ENCODE results near the gene SOS2. TPM values are rescaled to one million over a fixed set of nuclear protein-coding genes. Genes with fewer than 3 reads are reported as not detected.

Gene SOS2
- total and polyA plus RNA-seq, 2 of the 4 experiments (the other 2 are of a cell fraction): 6.3 to 10.9 TPM

GRCh38 chr14:50121486-50121885, 109.9 kb downstream of the SOS2 start:
- in situ Hi-C loops (cut with MboI; ENCODE audit: low sequenced_read_pairs): no loop called here
- H4K91ac ChIP-seq (ENCODE audit: insufficient read depth, low read depth, low read length): no peak overlapping the region
- no peak overlapping the region for H2BK5ac ChIP-seq (ENCODE audit: low read depth, low read length, poor library complexity, severe bottlenecking)
- no TSS peak for BruUV-seq (replicated peaks)
- H3K4ac ChIP-seq (ENCODE audit: low read depth, low read length): no peak overlapping the region
- no peak overlapping the region for H3K56ac ChIP-seq (ENCODE audit: extremely low read depth, insufficient read depth, low read length)
- H2BK20ac ChIP-seq (ENCODE audit: low read depth, low read length): no peak overlapping the region
- H4K20me1 ChIP-seq (ENCODE audit: insufficient read depth, low read length): no peaks in the 10 kb centered on the region
- no peak overlapping the region for H3K23ac ChIP-seq (ENCODE audit: low read depth, low read length)
- no peak overlapping the region for H3K18ac ChIP-seq (ENCODE audit: low read depth, low read length)
- dilution Hi-C loops (cut with HindIII; ENCODE audit: low sequenced_read_pairs, unreplicated experiment): no loop called here
- ChIA-PET POLR2A (ENCODE audit: unreplicated experiment) (no interaction called here), CTCF (no interaction called here)
- H3K27me3 ChIP-seq (ENCODE audit: control insufficient read depth, insufficient read depth, low read length): no peaks in the 10 kb centered on the region
- H3K4me3 ChIP-seq (ENCODE audit: insufficient read depth, low read depth, low read length): no peak overlapping the region
- no peak overlapping the region for H3K14ac ChIP-seq (replicated peaks; ENCODE audit: low read depth, low read length)
- H2AK9ac ChIP-seq (replicated peaks; ENCODE audit: low read depth, low read length, poor library complexity): no peak overlapping the region
- ATAC-seq (ENCODE audit: low read depth) (no peak), DNase-seq (no peak)
- H3K9me1 ChIP-seq (ENCODE audit: insufficient read depth, low read length): peaks cover 2% of the 10 kb centered on the region; the same call in 1 of the 2 replicates
- no peak overlapping the region for H3K4me2 ChIP-seq (ENCODE audit: low read depth, low read length)
- 100% methylated on average over 1 of the region's 5 CpGs; no CpG with 5 or more reads in 1 of the 2 experiments for WGBS, 2 experiments (ENCODE audit: extremely low coverage in 2 of 2, insufficient read length in 1 of 2)
- no peak overlapping the region for H2AFZ ChIP-seq (replicated peaks; ENCODE audit: low read length, poor library complexity)
- H2AK5ac ChIP-seq (ENCODE audit: low read depth, low read length): no peak overlapping the region
- no peak overlapping the region for H2BK120ac ChIP-seq (ENCODE audit: low read depth, low read length)
- no peaks in the 10 kb centered on the region for H3K9me3 ChIP-seq (ENCODE audit: control insufficient read depth, insufficient read depth, low read length)
- H2BK15ac ChIP-seq (ENCODE audit: low read depth, low read length): no peak overlapping the region
- no peak overlapping the region for H4K5ac ChIP-seq (ENCODE audit: low read depth, low read length)
- peaks cover 12% of the 10 kb centered on the region for H3K36me3 ChIP-seq (ENCODE audit: control insufficient read depth, insufficient read depth, low read length)
- no peaks in the 10 kb centered on the region for H3K4me1 ChIP-seq (ENCODE audit: control insufficient read depth, insufficient read depth, low read length)
- no peaks in the 10 kb centered on the region; a peak in 2 of 4 replicates for H3K79me1 ChIP-seq (ENCODE audit: low read depth in 1 of 2, low read length in 2 of 2)
- intact Hi-C loops (cut with micrococcal nuclease): no loop called here
- H3K27ac ChIP-seq (ENCODE audit: insufficient read depth, low read length): no peak overlapping the region
- H4K8ac ChIP-seq (ENCODE audit: low read depth in 2 of 2, low read length in 2 of 2): no peak overlapping the region
- TF ChIP-seq RAD21 (IDR thresholded peaks at IDR 0.05; ENCODE audit: low read length) (no peak), RFX5 (IDR thresholded peaks at IDR 0.05; ENCODE audit: low read depth, low read length) (no peak), CEBPB (IDR thresholded peaks at IDR 0.05; ENCODE audit: low read depth, low read length) (no peak), CHD1 (IDR thresholded peaks at IDR 0.05; ENCODE audit: low read depth, low read length) (no peak), CTCF (conservative IDR thresholded peaks at IDR 0.05; ENCODE audit: low read depth, low read length) (no peak), POLR2A (IDR thresholded peaks at IDR 0.05; ENCODE audit: low read depth, low read length) (no peak), USF2 (IDR thresholded peaks at IDR 0.05; ENCODE audit: low read depth, low read length) (no peak), FOS (IDR thresholded peaks at IDR 0.05; ENCODE audit: low read depth, low read length) (no peak), MXI1 (IDR thresholded peaks at IDR 0.05; ENCODE audit: borderline replicate concordance, low read depth, low read length) (no peak), NFE2L2 (IDR thresholded peaks at IDR 0.05; ENCODE audit: low read depth, low read length) (no peak), RCOR1 (IDR thresholded peaks at IDR 0.05; ENCODE audit: insufficient replicate concordance, low read length) (no peak), MAFK (IDR thresholded peaks at IDR 0.05; ENCODE audit: low read depth, low read length) (no peak), MAZ (IDR thresholded peaks at IDR 0.05; ENCODE audit: borderline replicate concordance, low read depth, low read length) (no peak), ELK1 (IDR thresholded peaks at IDR 0.05; ENCODE audit: borderline replicate concordance, low read depth, low read length) (no peak), BHLHE40 (IDR thresholded peaks at IDR 0.05; ENCODE audit: low read depth, low read length) (no peak), SMC3 (IDR thresholded peaks at IDR 0.05; ENCODE audit: low read depth, low read length) (no peak)
- no peak overlapping the region for H3K9ac ChIP-seq (ENCODE audit: low read depth, low read length)
